NCI-H345 treated with DMSO at 0.1 percent for 48 hours (cell line): ENCODE results near the gene RHO.

ENCODE experiments used
- DNase-seq: peaks from one replicate; lab custom pipeline; 2025; ENCODE audit not compliant: unreplicated experiment; lab: John Stamatoyannopoulos, UW

RHO gene

GRCh38 chr3:129575233-129575996 is 47.0 kb downstream of the RHO start:
- DNase-seq: no peak

- DNase-seq: no peak
These were observed 47.6 kb downstream of the RHO start for GRCh38 chr3:129575997-129576384.

GRCh38 chr3:129576514-129577352 is 48.3 kb downstream of the RHO start:
- DNase-seq: peak; percentile 37

- no peak for DNase-seq
These were observed 48.9 kb downstream of the RHO start for GRCh38 chr3:129577366-129577765.

- no peak for DNase-seq
These were observed 49.7 kb downstream of the RHO start for GRCh38 chr3:129577925-129578786.

- DNase-seq: no peak
These were observed 51.6 kb downstream of the RHO start for GRCh38 chr3:129579991-129580390.

- no peak for DNase-seq
These were observed 53.2 kb downstream of the RHO start for GRCh38 chr3:129581623-129582022.

- DNase-seq: no peak
These were observed 54.4 kb downstream of the RHO start for GRCh38 chr3:129582799-129583198.

- DNase-seq: no peak
These were observed 54.9 kb downstream of the RHO start for GRCh38 chr3:129583289-129583688.

- DNase-seq: no peak
These were observed 56.2 kb downstream of the RHO start for GRCh38 chr3:129584631-129585030.
